ENCODE results near the gene SAA2.

GRCh38 chr11:18265949-18266348 is 17.5 kb upstream of the SAA2 start, which contains the start of gene SAA1:
- TF ChIP-seq CTCF (conservative IDR thresholded peaks at IDR 0.05) (no peak), EZH2 (IDR thresholded peaks at IDR 0.05; ENCODE audit: low read depth) (no peak)

All from PC-9 (cell line).